ENCODE data around the gene ACRV1. TPM values are rescaled to one million over a fixed set of nuclear protein-coding genes. Genes with fewer than 3 reads are reported as not detected.

ACRV1 gene, protein sequence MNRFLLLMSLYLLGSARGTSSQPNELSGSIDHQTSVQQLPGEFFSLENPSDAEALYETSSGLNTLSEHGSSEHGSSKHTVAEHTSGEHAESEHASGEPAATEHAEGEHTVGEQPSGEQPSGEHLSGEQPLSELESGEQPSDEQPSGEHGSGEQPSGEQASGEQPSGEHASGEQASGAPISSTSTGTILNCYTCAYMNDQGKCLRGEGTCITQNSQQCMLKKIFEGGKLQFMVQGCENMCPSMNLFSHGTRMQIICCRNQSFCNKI
- not detected in 5 replicates for total RNA-seq (2022; extraction: Qiagen RNA extraction)

GRCh38 chr11:125680747-125681146 is at the start of gene ACRV1:
TSS of gene ACRV1 (minus strand) at chr11:125680847. CDS start at chr11:125680780, 67 bp downstream.

DNA sequence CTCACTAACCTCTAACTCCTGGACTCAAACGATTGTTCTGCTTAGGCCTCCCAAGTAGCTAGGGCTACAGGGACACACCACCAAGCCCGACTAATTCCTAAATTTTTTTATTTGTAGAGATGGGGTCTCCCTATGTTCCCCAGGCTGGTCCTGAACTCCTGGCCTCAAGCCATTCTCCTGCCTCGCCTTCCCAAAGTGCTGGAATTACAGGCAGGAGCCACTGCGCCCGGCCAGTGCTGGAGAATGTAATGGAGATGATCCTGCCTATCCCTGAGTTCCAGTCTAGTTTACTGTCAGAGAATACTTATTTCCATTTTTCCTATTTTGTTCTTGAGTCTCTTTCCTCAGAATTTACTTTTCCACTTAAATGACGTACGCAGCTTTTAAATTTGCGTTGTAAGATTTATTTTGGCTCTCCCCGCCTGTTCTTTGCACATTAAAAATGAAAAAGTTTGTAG is 55.9 kb downstream of the ACRV1 start, which contains the start of gene CHEK1:
CHEK1 (plus strand) TSS at position 408 of the 458 bp plus-strand sequence. CDS start 1,606 bp downstream, outside the sequence.

Other genes with a start within 250 kb of the ACRV1 start
- gene FEZ1, start 184.6 kb downstream of the ACRV1 start, total RNA-seq (2022; extraction: Qiagen RNA extraction): 0.40 to 0.64 TPM (median 0.52 TPM) in 5 replicates
- gene EI24, start 111.4 kb downstream of the ACRV1 start, total RNA-seq (2022; extraction: Qiagen RNA extraction): 101 to 113 TPM (median 104 TPM) in 5 replicates
- gene STT3A, start 88.0 kb downstream of the ACRV1 start, total RNA-seq (2022; extraction: Qiagen RNA extraction): 95.0 to 108 TPM (median 101 TPM) in 5 replicates
- gene CHEK1, start 55.7 kb downstream of the ACRV1 start, total RNA-seq (2022; extraction: Qiagen RNA extraction): 28.1 to 36.7 TPM (median 31.8 TPM) in 5 replicates
- not detected in 5 replicates for gene PATE1, start 65.4 kb upstream of the ACRV1 start, total RNA-seq (2022; extraction: Qiagen RNA extraction)
- not detected in 5 replicates for gene PATE2, start 98.0 kb upstream of the ACRV1 start, total RNA-seq (2022; extraction: Qiagen RNA extraction)
- not detected in 5 replicates for gene PATE3, start 107.3 kb upstream of the ACRV1 start, total RNA-seq (2022; extraction: Qiagen RNA extraction)
- not detected in 5 replicates for gene PATE4, start 152.5 kb upstream of the ACRV1 start, total RNA-seq (2022; extraction: Qiagen RNA extraction)
- gene HYLS1, start 206.8 kb upstream of the ACRV1 start, total RNA-seq (2022; extraction: Qiagen RNA extraction): 14.3 to 15.6 TPM (median 14.4 TPM) in 5 replicates
- gene PUS3, start 222.4 kb upstream of the ACRV1 start, total RNA-seq (2022; extraction: Qiagen RNA extraction): 5.5 to 10.6 TPM (median 6.7 TPM) in 5 replicates
- gene DDX25, start 223.7 kb upstream of the ACRV1 start, total RNA-seq (2022; extraction: Qiagen RNA extraction): 0.09 TPM in 1 of 5 replicates, not detected in the others